GM19452 (cell line): ENCODE data around the gene ZNF106.

Experiments used
- ATAC-seq: cut with Tn5 transposase; IDR thresholded peaks from one replicate; pipeline ENCODE4 v1.9.1; 2021; ENCODE audit not compliant: unreplicated experiment

ZNF106 gene

DNA sequence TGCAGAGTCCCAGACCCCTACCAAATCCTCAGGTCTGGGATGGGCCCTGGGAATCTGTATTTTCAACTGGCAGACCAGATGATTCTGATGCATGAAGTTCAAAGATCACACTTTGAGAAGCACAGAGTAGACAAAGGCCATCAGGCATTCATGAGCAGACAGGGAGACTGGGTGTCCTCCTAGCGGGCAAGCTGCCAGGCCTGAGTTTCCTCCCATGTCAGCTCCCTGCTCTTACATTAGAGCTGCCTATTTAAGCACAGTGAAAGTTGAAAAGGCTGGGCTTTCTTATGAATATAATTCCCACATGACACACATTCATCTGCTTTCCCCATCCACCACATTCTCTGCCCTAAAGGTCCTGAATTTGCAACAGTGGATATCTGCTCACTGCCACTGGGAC lies 117.7 kb downstream of the ZNF106 start:
- ATAC-seq, result no peak

DNA sequence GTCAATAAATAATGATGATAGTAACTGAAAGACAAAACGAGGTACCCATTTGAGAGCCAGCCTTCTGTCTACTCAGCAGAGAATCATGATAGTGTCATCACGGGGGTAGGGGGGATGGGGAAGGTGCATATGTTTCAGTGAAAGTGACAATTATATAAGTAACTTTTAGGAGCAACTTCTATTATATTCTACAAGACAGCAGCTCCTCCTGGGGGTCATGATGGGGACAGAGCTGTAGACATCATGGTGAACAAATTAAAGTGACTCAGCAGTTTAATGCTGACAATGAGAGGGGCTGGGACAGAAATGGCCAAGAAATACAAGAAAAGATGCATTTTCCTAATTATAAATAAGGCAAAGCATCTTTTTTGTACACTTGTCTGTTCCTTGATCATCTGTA lies 119.8 kb downstream of the ZNF106 start:
- ATAC-seq, result no peak

DNA sequence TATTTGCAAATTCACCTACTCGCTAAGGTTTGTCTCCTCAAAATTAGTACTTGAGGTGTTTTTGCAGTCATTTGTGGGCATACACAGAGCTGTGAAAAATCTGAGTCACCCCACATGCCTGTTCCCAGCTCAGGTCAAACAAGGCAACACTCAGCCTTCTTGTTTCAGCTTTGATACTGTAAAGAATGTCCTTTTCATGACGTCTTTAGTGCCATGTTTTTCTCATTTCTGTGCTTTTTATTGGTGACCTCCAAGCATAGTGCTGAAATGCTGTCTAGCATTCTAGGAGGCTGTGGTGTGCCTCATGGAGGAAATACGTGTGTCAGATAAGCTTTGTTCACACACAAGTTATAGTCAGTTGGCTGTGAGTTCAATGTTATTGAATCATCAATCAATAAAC lies 122.8 kb downstream of the ZNF106 start:
- no peak for ATAC-seq

DNA sequence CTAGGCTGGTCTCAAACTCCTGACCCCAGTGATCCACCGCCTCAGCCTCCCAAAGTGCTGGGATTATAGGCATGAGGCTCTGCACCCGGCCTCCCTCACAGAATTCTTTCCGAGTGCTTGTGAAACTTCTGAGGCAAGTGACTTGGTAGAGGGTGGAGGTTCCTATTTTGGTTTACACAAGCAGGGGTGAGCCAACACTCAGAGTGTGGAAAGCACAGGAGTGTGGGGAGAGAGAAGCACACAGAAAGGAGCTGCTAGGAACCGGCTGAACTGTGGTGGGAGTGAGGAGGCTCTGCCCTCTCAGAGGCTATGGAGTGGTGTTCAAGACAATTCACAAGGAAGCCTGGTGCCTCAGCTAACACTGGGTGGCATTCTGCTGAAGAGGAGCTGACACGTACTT lies 123.9 kb downstream of the ZNF106 start:
- ATAC-seq, result no peak

DNA sequence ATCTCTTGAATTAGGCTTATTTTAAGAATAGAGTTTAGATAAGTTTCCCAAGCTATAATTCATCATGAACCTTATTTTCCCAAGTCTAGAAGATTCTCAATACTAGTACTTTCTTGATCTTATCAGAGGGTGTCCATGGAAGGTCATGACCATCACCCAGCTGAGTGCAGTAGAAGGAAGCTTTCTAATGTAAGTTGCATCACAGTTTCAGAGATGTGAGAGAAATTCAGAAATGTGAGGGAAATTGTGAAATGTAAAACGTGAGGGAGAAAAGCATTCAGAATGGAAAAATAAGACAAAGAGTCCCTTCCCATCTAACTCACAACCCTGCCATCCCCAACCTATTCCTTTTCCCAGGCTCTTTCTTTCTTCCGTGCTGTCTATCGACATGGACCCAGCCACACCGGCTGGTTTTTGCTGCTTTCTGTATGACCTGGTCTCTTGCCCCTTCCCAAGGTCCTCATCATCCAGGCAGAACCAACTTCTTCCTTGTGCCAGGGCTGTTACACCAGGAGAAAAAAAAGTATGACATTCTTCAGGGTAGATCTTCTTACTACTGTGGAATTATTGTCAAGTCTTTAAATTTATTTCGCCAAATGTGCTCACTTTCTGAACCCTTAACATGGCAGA lies 124.9 kb downstream of the ZNF106 start:
- no peak for ATAC-seq

DNA sequence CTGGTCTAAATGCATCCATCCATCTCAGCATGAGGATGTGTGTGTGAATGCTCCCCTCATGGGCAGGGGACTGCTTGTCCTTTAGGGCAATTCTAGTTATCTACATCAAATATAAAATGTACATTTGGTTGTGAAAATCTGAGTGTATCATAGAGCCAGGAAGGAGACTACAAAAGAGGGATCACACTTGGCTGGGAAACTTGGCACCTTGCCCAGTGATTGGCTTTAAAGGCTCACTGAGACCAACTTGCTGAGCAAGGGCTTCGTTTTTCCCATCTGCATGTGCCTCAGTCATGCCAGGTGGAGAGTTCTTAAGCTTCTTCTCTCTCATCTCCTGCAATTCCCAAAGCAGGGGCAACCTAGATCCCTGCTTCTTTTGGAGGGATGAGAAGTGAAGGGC lies 126.4 kb downstream of the ZNF106 start:
- no peak for ATAC-seq

DNA sequence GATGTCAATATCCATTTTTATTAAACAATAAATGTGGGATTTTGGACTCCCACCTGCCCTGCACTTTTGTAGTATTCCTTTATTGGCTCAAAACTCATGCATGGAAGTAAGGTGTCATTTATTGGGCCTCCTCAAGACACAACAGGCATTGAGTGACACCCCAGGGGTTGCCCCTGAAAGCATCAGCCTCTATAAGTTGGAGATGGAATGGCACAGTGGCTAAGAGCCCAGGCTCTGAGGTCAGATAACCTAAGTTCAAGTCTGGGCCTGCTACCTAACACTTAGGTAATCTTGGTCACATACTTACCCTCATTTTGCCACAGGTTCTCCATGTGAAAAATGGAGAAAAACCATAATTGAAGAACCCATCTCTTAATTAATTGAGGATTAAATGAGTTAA lies 127.0 kb downstream of the ZNF106 start:
- ATAC-seq, result no peak

DNA sequence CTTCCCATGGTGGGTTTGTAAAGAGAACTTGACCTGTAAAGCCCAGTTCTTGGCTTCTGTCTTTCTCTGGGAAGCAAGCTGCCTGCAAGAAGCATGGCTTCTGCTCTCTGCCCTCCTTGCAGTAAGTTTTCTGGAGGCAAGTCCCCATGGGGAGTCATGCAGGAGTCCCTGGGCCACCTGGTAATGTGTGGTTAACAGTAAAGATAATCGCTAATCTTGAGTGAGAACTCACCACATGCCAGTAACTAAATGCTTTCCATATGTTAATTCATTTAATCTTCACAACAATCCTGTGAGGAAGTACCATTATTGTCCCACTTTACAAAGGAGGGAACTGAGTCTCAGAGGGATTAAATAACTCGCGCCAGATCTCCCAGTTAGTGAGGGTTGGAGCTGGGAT lies 127.5 kb downstream of the ZNF106 start:
- ATAC-seq, result no peak
